Endodermal cell (in vitro differentiated cells): Measurements from ENCODE around the gene SHANK1. TPM values are rescaled to one million over a fixed set of nuclear protein-coding genes. Genes with fewer than 3 reads are reported as not detected.
"Not testable (repeated sequence)": the region's sequence is repeated elsewhere in the genome, so short reads cannot be mapped to it uniquely, and the experiment has no call there.

Experiments used
- DNase-seq: peaks from one replicate; pipeline ENCODE4 v3.0.0-alpha.2; 2017
- H3K27ac ChIP-seq: 2 replicates; pipeline ENCODE4 v1.5.1; 2013; ENCODE audit warnings: mild to moderate bottlenecking, low read depth, low read length, moderate library complexity
- H3K27me3 ChIP-seq: 2 replicates; pipeline ENCODE4 v1.6.1; 2013; ENCODE audit warnings: mild to moderate bottlenecking, low read length, moderate library complexity; ENCODE audit not compliant: insufficient read depth, control insufficient read depth, poor library complexity, severe bottlenecking
- H3K36me3 ChIP-seq: 2 replicates; pipeline ENCODE4 v1.7.0; 2013; ENCODE audit warnings: mild to moderate bottlenecking, low read length, moderate library complexity; ENCODE audit not compliant: control insufficient read depth, insufficient read depth
- H3K4me1 ChIP-seq: one replicate; pipeline ENCODE4 v1.7.0; 2013; ENCODE audit warnings: low read length; ENCODE audit not compliant: control insufficient read depth, insufficient read depth
- H3K4me3 ChIP-seq: 2 replicates; pipeline ENCODE4 v1.5.1; 2013; ENCODE audit warnings: mild to moderate bottlenecking, low read length, moderate library complexity
- H3K9ac ChIP-seq: 2 replicates; pipeline ENCODE4 v1.6.1; 2013; ENCODE audit warnings: mild to moderate bottlenecking, low read length, moderate library complexity; ENCODE audit not compliant: poor library complexity, severe bottlenecking; ENCODE audit errors: extremely low read depth
- H3K9me3 ChIP-seq: 2 replicates; pipeline ENCODE4 v1.6.1; 2013; ENCODE audit warnings: mild to moderate bottlenecking, low read length, moderate library complexity; ENCODE audit not compliant: control insufficient read depth
- H3K27ac Mint-ChIP-seq: 2 replicates; pipeline ENCODE4 v1.8.0; 2020; ENCODE audit warnings: mixed read lengths
- H3K27me3 Mint-ChIP-seq: 2 replicates; pipeline ENCODE4 v1.8.0; 2021; ENCODE audit warnings: mild to moderate bottlenecking, mixed read lengths; ENCODE audit not compliant: insufficient read depth
- H3K36me3 Mint-ChIP-seq: 2 replicates; pipeline ENCODE4 v1.8.0; 2020; ENCODE audit warnings: low read depth, mixed read lengths
- H3K4me1 Mint-ChIP-seq: 2 replicates; pipeline ENCODE4 v1.8.0; 2020; ENCODE audit warnings: mixed read lengths
- H3K4me3 Mint-ChIP-seq: 2 replicates; pipeline ENCODE4 v1.8.0; 2020; ENCODE audit warnings: mild to moderate bottlenecking, moderate library complexity, mixed read lengths
- H3K9me3 Mint-ChIP-seq: 2 replicates; pipeline ENCODE4 v1.8.0; 2020; ENCODE audit warnings: mild to moderate bottlenecking, mixed read lengths
- WGBS, 2 experiments: methylation state at CpG; one replicate each; pipeline versions ENCODE4 v1.1.5 to v1.1.7; 2013; ENCODE audit warnings: missing lambda C conversion rate in 2 of 2, mixed read lengths in 1 of 2; ENCODE audit not compliant: insufficient coverage in 1 of 2, insufficient read length in 1 of 2; 5-methylcytosine and 5-hydroxymethylcytosine counted together
- total RNA-seq, 2 donors: library from RNA; stranded (reverse); fragmentation: NEBNext Ultra II Directional in 1 of 2; extraction: Animal tissue kit (Norgen Biotek cat#: 25700) in 1 of 2; gene quantifications; 2 replicates in 1 of 2; 3 replicates in 1 of 2; pipeline ENCODE4 v1.2.1, GENCODE V29; 2021

SHANK1 gene
- total RNA-seq, 2 donors from 2014 or later: 1.6 to 1.9 TPM

DNA sequence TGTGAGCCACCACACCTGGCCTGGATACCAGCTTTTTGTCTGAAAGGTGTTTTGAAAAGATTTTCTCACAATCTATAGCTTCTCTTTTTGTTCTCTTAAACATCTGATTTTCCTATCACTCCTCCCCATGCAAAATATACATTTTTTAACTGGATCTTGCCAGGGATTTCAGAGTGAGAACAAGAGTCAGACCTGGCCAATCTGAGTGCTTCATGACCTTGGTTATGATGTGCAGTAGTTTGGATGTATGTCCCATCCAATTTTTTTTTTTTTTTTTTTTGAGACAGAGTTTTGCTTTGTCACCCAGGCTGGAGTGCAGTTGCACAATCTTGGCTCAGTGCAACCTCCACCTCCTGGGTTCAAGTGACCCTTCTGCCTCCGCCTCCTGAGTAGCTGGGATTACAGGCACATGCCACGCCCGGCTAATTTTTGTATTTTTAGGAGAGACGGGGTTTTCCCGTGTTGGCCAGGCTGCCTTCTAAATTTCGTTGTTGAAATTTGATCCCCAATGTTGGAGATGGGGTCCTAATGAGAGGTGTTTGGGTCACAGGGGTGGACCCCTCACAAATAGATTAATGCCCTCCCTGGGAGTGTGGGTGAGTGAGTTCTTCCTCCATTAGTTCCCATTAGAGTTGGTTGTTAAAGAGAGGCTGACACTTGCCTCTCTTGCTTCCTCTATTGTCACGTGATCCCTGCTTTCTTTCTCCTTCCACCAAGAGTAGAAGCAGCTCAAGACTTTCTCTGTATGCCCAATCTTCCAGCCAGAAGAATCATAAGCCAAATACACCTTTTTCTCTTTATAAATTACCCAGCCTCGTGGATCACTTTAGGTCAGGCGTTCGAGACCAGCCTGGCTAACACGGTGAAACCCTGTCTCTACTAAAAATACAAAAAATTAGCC lies 106.8 kb downstream of the SHANK1 start:
- not testable (repeated sequence) for H3K36me3 Mint-ChIP-seq, H3K27ac ChIP-seq, H3K9ac ChIP-seq, H3K9me3 ChIP-seq, H3K4me1 Mint-ChIP-seq, H3K4me1 ChIP-seq, H3K27me3 ChIP-seq, H3K4me3 Mint-ChIP-seq, H3K4me3 ChIP-seq, H3K36me3 ChIP-seq, H3K27ac Mint-ChIP-seq, DNase-seq
- Mint-ChIP-seq H3K9me3 (peaks cover 12% of the 10 kb centered on the region), H3K27me3 (peaks cover 24% of the 10 kb centered on the region)
- WGBS, 2 experiments: 79% methylated on average over 5 of the region's 11 CpGs; no CpG with 5 or more reads in 1 of the 2 experiments

Other genes with a start within 250 kb of the SHANK1 start
- 100 to 1,000 TPM; 119 to 123 TPM for gene EMC10, start 243.3 kb downstream of the SHANK1 start, total RNA-seq
- 1 to 10 TPM; 8.3 to 9.5 TPM for gene GARIN5A, start 243.0 kb downstream of the SHANK1 start, total RNA-seq
- gene JOSD2, start 208.6 kb downstream of the SHANK1 start, total RNA-seq: 10 to 100 TPM; 12.1 to 13.7 TPM
- not detected for gene ASPDH, start 205.9 kb downstream of the SHANK1 start, total RNA-seq
- gene LRRC4B, start 151.4 kb downstream of the SHANK1 start, total RNA-seq: 1 to 10 TPM; 2.3 to 7.0 TPM
- 1 to 10 TPM; 1.7 to 1.9 TPM for gene SYT3, start 79.9 kb downstream of the SHANK1 start, total RNA-seq
- 10 to 100 TPM; 11.3 to 26.8 TPM for gene C19orf81, start 70.4 kb downstream of the SHANK1 start, total RNA-seq
- 1 to 10 TPM; 4.0 to 6.2 TPM for gene CLEC11A, start 3.6 kb upstream of the SHANK1 start, total RNA-seq
- not detected for gene GPR32, start 50.7 kb upstream of the SHANK1 start, total RNA-seq
- not detected for gene ACP4, start 70.6 kb upstream of the SHANK1 start, total RNA-seq
- gene KLK1, start 104.0 kb upstream of the SHANK1 start, total RNA-seq: under 1 TPM; 0.75 to 0.82 TPM
- gene KLK15, start 113.8 kb upstream of the SHANK1 start, total RNA-seq: not detected
- not detected for gene KLK3, start 135.1 kb upstream of the SHANK1 start, total RNA-seq
- gene KLK2, start 153.6 kb upstream of the SHANK1 start, total RNA-seq: under 1 TPM in 1 of 2 donors, not detected in 1; 0.35 TPM
- not detected for gene KLK4, start 191.6 kb upstream of the SHANK1 start, total RNA-seq
- not detected for gene KLK5, start 233.2 kb upstream of the SHANK1 start, total RNA-seq
- under 1 TPM; 0.86 to 0.93 TPM for gene KLK6, start 249.8 kb upstream of the SHANK1 start, total RNA-seq